HepG2 (cell line): ENCODE results near the gene CTNNBL1. TPM values are rescaled to one million over a fixed set of nuclear protein-coding genes. Genes with fewer than 3 reads are reported as not detected.

ENCODE experiments used
- ATAC-seq: fragments of 200-7000 bp; cut with Tn5 transposase; 3 replicates; pipeline ENCODE4 v1.9.1; 2020; ENCODE audit warnings: mild to moderate bottlenecking, moderate library complexity
- BruUV-seq: library from RNA; stranded (reverse); fragments of 400-500 nt; replicated peaks from 2 replicates; lab custom pipeline; 2021; lab: Mats Ljungman, UMichigan
- CTCF ChIA-PET: fragments of 300-600 bp; formaldehyde crosslinking; extraction: SDS; loops from one replicate; lab custom pipeline; 2021; ENCODE audit warnings: low total read pairs, inconsistent platforms, low intra/inter-chr PET ratio; lab: Yijun Ruan, JAX
- POLR2A ChIA-PET: fragments of 350-600 bp; sonication (Branson Sonifier 250); formaldehyde crosslinking; loops from one replicate; lab custom pipeline; 2020; ENCODE audit warnings: antibody characterized with exemption, inconsistent platforms; lab: Yijun Ruan, JAX
- DNase-seq: peaks from one replicate; pipeline ENCODE4 v3.0.0-alpha.2; 2015; ENCODE audit warnings: low spot score
- FAIRE-seq: peaks from 3 replicates; lab custom pipeline; 2011; peaks lifted over from hg19 to GRCh38; lab: Jason Lieb, UNC
- H2AFZ ChIP-seq: one replicate; pipeline ENCODE4 v1.6.1; 2011; ENCODE audit warnings: low read length, inconsistent platforms
- H3K27ac ChIP-seq: fragments of 300-600 bp; 3 replicates; pipeline ENCODE4 v1.8.0; 2011; ENCODE audit warnings: mixed run types, mild to moderate bottlenecking, mixed read lengths, low read length, inconsistent platforms; ENCODE audit not compliant: insufficient read depth; ENCODE audit errors: extremely low read length
- H3K27me3 ChIP-seq, 2 experiments: fragments of 200-600 bp in 1 of 2; 2 replicates in 1 of 2; 3 replicates in 1 of 2; pipeline versions ENCODE4 v1.6.0 to v1.8.0; 2011; ENCODE audit warnings: low read length in 2 of 2, mild to moderate bottlenecking in 2 of 2, moderate library complexity in 2 of 2, inconsistent platforms in 1 of 2; ENCODE audit not compliant: insufficient read depth in 2 of 2, control insufficient read depth in 1 of 2
- H3K36me3 ChIP-seq, 2 experiments: fragments of 200-600 bp in 1 of 2; replicated peaks in 1 of 2; 2 replicates in 1 of 2; 3 replicates in 1 of 2; pipeline versions ENCODE4 v1.5.1 to v1.8.0; 2011; ENCODE audit warnings: low read length in 2 of 2, inconsistent platforms in 1 of 2; ENCODE audit not compliant: insufficient read depth in 2 of 2, control insufficient read depth in 1 of 2
- H3K4me1 ChIP-seq: 2 replicates; pipeline ENCODE4 v1.5.1; 2012; ENCODE audit warnings: low read length, inconsistent platforms; ENCODE audit not compliant: insufficient read depth
- H3K4me2 ChIP-seq: 2 replicates; pipeline ENCODE4 v1.6.0; 2011; ENCODE audit warnings: low read depth, low read length, inconsistent platforms
- H3K4me3 ChIP-seq, 3 experiments: fragments of 200-600 bp in 1 of 3; sonication (generic), shearing (Covaris generic) in 1 of 3; replicated peaks in 1 of 3; 2 replicates each; pipeline ENCODE4 v1.5.1; 2011 to 2016; ENCODE audit warnings: low read length in 3 of 3, inconsistent platforms in 2 of 3, low read depth in 2 of 3, mild to moderate bottlenecking in 2 of 3, control low read depth in 1 of 3, mixed read lengths in 1 of 3; ENCODE audit not compliant: insufficient read depth in 1 of 3
- H3K79me2 ChIP-seq: one replicate; pipeline ENCODE4 v1.6.1; 2011; ENCODE audit warnings: low read length, inconsistent platforms; ENCODE audit not compliant: insufficient read depth
- H3K9ac ChIP-seq: 2 replicates; pipeline ENCODE4 v1.6.0; 2011; ENCODE audit warnings: mild to moderate bottlenecking, low read depth, low read length, inconsistent platforms; ENCODE audit not compliant: insufficient read depth
- H3K9me3 ChIP-seq: 2 replicates; pipeline ENCODE4 v1.5.1; 2012; ENCODE audit warnings: mild to moderate bottlenecking, low read length
- H4K20me1 ChIP-seq: 2 replicates; pipeline ENCODE4 v1.6.0; 2011; ENCODE audit warnings: inconsistent platforms, mild to moderate bottlenecking, low read length, moderate library complexity; ENCODE audit not compliant: insufficient read depth
- DZIP1 ChIP-seq: sonication (generic); formaldehyde crosslinking; IDR thresholded peaks from 2 replicates; pipeline ENCODE4 v1.5.0; 2020; ENCODE audit warnings: mild to moderate bottlenecking, missing genetic modification reagents
- SMC3 ChIP-seq: IDR thresholded peaks from 2 replicates; pipeline ENCODE4 v1.6.1; 2011; ENCODE audit warnings: low read length, improper control_type of control experiment
- STAT5B ChIP-seq: sonication (generic); formaldehyde crosslinking; IDR thresholded peaks from 2 replicates; pipeline ENCODE4 v1.4.0; 2020; ENCODE audit warnings: missing genetic modification reagents
- TCF7L2 ChIP-seq: IDR thresholded peaks from 2 replicates; pipeline ENCODE4 v1.6.1; 2011; ENCODE audit warnings: mild to moderate bottlenecking, low read depth, low read length, moderate library complexity
- ZBTB21 ChIP-seq: sonication (generic); formaldehyde crosslinking; IDR thresholded peaks from 2 replicates; pipeline ENCODE4 v1.4.0; 2020; ENCODE audit warnings: missing genetic modification reagents
- ZNF335 ChIP-seq: sonication (generic); formaldehyde crosslinking; IDR thresholded peaks from 2 replicates; pipeline ENCODE4 v1.4.0; 2020; ENCODE audit warnings: missing genetic modification reagents
- ZNF496 ChIP-seq: sonication (generic); formaldehyde crosslinking; IDR thresholded peaks from 2 replicates; pipeline ENCODE4 v1.8.1; 2023; ENCODE audit warnings: mild to moderate bottlenecking, moderate library complexity, missing genetic modification reagents; ENCODE audit not compliant: insufficient replicate concordance
- in situ Hi-C: cut with HindIII; loops from 2 replicates; pipeline ENCODE4 v1.10.0; 2017; ENCODE audit warnings: low pct_unique_long_range_greater_than_20kb; ENCODE audit not compliant: extremely low pct_ligation_motif_present
- intact Hi-C: fragments of 100-400 bp; cut with micrococcal nuclease; formaldehyde crosslinking; loops from one replicate; pipeline ENCODE4 v1.10.0; 2022; ENCODE audit not compliant: unreplicated experiment
- polyA plus RNA-seq, 8 experiments: library from polyadenylated mRNA; depleted of rRNA in 3 of 8; stranded (reverse) in 7 of 8; unstranded in 1 of 8; fragments of >200 nt; fragmentation: Illumina TruSeq in 4 of 8; extraction: Trizol in 4 of 8; gene quantifications; 2 replicates each; pipeline versions ENCODE4 v1.2.1 to v1.2.3, GENCODE V29; 2011 to 2016; ENCODE audit warnings: low read depth in 4 of 8, missing spikeins in 1 of 8, mixed read lengths in 1 of 8; ENCODE audit not compliant: insufficient read depth in 1 of 8
- total RNA-seq, 5 experiments: library from RNA; depleted of rRNA; stranded (reverse); fragments of >200 nt; fragmentation: Illumina TruSeq; extraction: Trizol; gene quantifications; 2 replicates each; pipeline ENCODE4 v1.2.3, GENCODE V29; 2016; ENCODE audit warnings: low read depth in 1 of 5
- TF ChIP-seq, protein P1 (sequence below): IDR thresholded peaks from 2 replicates; pipeline ENCODE4 v1.6.1; 2016; ENCODE audit warnings: missing compliant biosample characterization, missing genetic modification reagents, borderline replicate concordance

Gene CTNNBL1
- total and polyA plus RNA-seq, 2 of the 13 experiments (the other 11 are each of a cell fraction or from before 2014, with no cell fraction given): 49.3 to 94.6 TPM

DNA sequence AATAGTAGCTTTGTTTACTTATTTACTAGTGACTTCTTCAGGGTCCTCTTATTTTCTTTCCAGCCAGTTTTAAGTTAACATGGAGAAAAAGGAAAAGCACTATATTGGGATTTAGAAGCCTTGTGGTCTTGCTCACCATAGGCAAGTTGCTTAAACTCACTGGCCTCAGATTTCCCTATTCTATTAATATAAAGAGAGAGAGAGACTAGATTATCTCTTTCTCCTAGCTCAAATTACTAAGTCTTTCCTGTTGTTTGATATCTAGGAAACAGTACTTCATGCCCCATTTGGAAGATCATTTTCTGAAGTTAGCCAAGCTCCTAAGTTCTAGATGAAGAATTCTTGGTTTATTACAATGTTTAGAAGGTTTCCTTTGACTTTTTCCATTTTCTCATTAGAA is 32.5 kb downstream of the CTNNBL1 start:
- no peak overlapping the region for H3K27ac ChIP-seq
- ChIA-PET POLR2A (no interaction called here), CTCF (no interaction called here)
- DNase-seq: no peak
- H4K20me1 ChIP-seq: no peaks in the 10 kb centered on the region
- TF ChIP-seq ZNF335 (CRISPR knock-in tag) (no peak), SMC3 (no peak), STAT5B (CRISPR knock-in tag) (no peak), TCF7L2 (no peak), ZBTB21 (CRISPR knock-in tag) (no peak), DZIP1 (CRISPR knock-in tag) (no peak), ZNF496 (CRISPR knock-in tag) (no peak)
- TF ChIP-seq, protein P1, sequence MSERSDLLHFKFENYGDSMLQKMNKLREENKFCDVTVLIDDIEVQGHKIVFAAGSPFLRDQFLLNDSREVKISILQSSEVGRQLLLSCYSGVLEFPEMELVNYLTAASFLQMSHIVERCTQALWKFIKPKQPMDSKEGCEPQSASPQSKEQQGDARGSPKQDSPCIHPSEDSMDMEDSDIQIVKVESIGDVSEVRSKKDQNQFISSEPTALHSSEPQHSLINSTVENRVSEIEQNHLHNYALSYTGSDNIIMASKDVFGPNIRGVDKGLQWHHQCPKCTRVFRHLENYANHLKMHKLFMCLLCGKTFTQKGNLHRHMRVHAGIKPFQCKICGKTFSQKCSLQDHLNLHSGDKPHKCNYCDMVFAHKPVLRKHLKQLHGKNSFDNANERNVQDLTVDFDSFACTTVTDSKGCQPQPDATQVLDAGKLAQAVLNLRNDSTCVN (CRISPR knock-in tag): no peak
- no peaks in the 10 kb centered on the region for H3K9me3 ChIP-seq
- peaks cover 51% of the 10 kb centered on the region for H3K4me1 ChIP-seq
- FAIRE-seq: no peak
- no peaks in the 10 kb centered on the region for H3K27me3 ChIP-seq
- H3K4me2 ChIP-seq: no peak overlapping the region
- no peak overlapping the region for H3K4me3 ChIP-seq
- ATAC-seq: no peak
- no peak overlapping the region for H3K9ac ChIP-seq
- no TSS peak for BruUV-seq
- in situ Hi-C loops (no loop called here), intact Hi-C loops (no loop called here)
- H3K79me2 ChIP-seq: peaks cover 32% of the 10 kb centered on the region
- H3K36me3 ChIP-seq: no peaks in the 10 kb centered on the region
- H2AFZ ChIP-seq: no peak overlapping the region
